CD4-positive, alpha-beta T cell treated with Interleukin-6 at 100 ng/mL for 8 hours (primary cell): ENCODE measurements around the gene SLC15A2.

Source experiments
- DNase-seq: peaks from one replicate; pipeline ENCODE4 v3.0.0-alpha.2; 2020; ENCODE audit warnings: mixed read lengths, low spot score

Gene SLC15A2

DNA sequence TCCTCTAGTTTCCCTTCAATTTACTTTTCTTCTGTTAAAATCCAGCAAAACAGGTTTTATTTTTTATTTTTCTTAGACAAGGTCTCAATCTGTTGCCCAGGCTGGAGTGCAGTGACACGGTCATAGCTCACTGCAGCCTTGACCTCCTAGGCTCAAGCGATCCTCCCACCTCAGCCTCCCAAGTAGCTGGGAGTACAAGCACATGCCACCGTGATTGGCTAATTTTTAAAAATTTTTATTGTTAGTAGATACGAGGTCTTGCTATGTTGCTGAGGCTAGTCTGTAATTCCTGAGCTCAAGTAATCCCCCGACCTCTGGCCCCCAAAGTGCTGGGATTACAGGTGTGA is 86.2 kb downstream of the SLC15A2 start:
- DNase-seq: no peak

- no peak for DNase-seq
Measured at GRCh38 chr3:121981473-121981872, 87.3 kb downstream of the SLC15A2 start.

- DNase-seq: no peak
Measured at GRCh38 chr3:121985846-121986245, 91.6 kb downstream of the SLC15A2 start.

- no peak for DNase-seq
Measured at GRCh38 chr3:121988146-121988545, 93.9 kb downstream of the SLC15A2 start.

GRCh38 chr3:121989943-121990342 is 95.7 kb downstream of the SLC15A2 start:
- no peak for DNase-seq

GRCh38 chr3:121992601-121993560 is 98.7 kb downstream of the SLC15A2 start:
- DNase-seq: no peak
